ENCODE measurements around the gene PHAF1. TPM values are rescaled to one million over a fixed set of nuclear protein-coding genes. Genes with fewer than 3 reads are reported as not detected.

The PHAF1 gene
- total and polyA plus RNA-seq, 9 of the 15 experiments (the other 6 are each of a cell fraction or from before 2014, with no cell fraction given) = 5.1 to 25.4 (median 13.8) TPM

GRCh38 chr16:67109407-67110135, at the start of gene PHAF1 (continued):
- 0 out of 4 replicates have a peak, but pooled peaks of 1 of the 2 experiments have one; percentile 54 for TF ChIP-seq MLLT1 (IDR thresholded peaks at IDR 0.05)
- no peak for TF ChIP-seq PHF21A (IDR thresholded peaks at IDR 0.05; ENCODE audit: borderline replicate concordance, low read depth)
- TF ChIP-seq ZBTB11 (CRISPR knock-in tag; IDR thresholded peaks at IDR 0.05) = peak in 1 of 3 experiments; percentile 9; a peak in 1 of 6 replicates
- no peak for TF ChIP-seq KAT8 (IDR thresholded peaks at IDR 0.05; ENCODE audit: low read depth)
- TF ChIP-seq RERE (CRISPR knock-in tag; IDR thresholded peaks at IDR 0.05; ENCODE audit: borderline replicate concordance) = no peak
- no peak for TF ChIP-seq PREB (CRISPR knock-in tag; IDR thresholded peaks at IDR 0.05)
- TF ChIP-seq CSDE1 (IDR thresholded peaks at IDR 0.05) = no peak
- no peak for TF ChIP-seq PPARD (CRISPR knock-in tag; IDR thresholded peaks at IDR 0.05)
- TF ChIP-seq FOXJ3 (CRISPR knock-in tag; IDR thresholded peaks at IDR 0.05) = no peak
- no peak for TF ChIP-seq ZBED1 (IDR thresholded peaks at IDR 0.05)
- TF ChIP-seq MTF1 (CRISPR knock-in tag; IDR thresholded peaks at IDR 0.05; ENCODE audit: borderline replicate concordance) = no peak
- TF ChIP-seq ELK3 (CRISPR knock-in tag; IDR thresholded peaks at IDR 0.05) = no peak
- TF ChIP-seq ATF7 (IDR thresholded peaks at IDR 0.05) = peak; percentile 55

All from K562 (cell line).